Fibroblast of villous mesenchyme (primary cell): ENCODE measurements around the gene SSBP3. TPM values are rescaled to one million over a fixed set of nuclear protein-coding genes. Genes with fewer than 3 reads are reported as not detected.

ENCODE experiments used
- DNase-seq: peaks from one replicate; pipeline ENCODE4 v3.0.0-alpha.2; 2010; ENCODE audit warnings: low read depth
- H3K4me3 ChIP-seq: 2 replicates; pipeline ENCODE4 v1.5.1; 2011; ENCODE audit warnings: low read depth, mild to moderate bottlenecking, low read length
- CTCF ChIP-seq: IDR thresholded peaks from 2 replicates; pipeline ENCODE4 v1.5.1; 2012; ENCODE audit warnings: low read depth, mild to moderate bottlenecking, low read length; ENCODE audit not compliant: insufficient read depth
- total RNA-seq: library from RNA; depleted of rRNA; stranded (reverse); fragments of >200 nt; gene quantifications from 2 replicates; pipeline ENCODE4 v1.2.3, GENCODE V29; 2012

SSBP3 gene
- total RNA-seq, 1 donor, result 15.1 TPM

- no peak for DNase-seq
- no peak for TF ChIP-seq CTCF
- no peak overlapping the region for H3K4me3 ChIP-seq
Measured at GRCh38 chr1:54409156-54410142, 3.3 kb upstream of the SSBP3 start.

- DNase-seq, result peak; percentile 80
- no peak for TF ChIP-seq CTCF
- no peak overlapping the region for H3K4me3 ChIP-seq
Measured at GRCh38 chr1:54408147-54409066, 2.2 kb upstream of the SSBP3 start.

GRCh38 chr1:54407404-54408146 lies 1.4 kb upstream of the SSBP3 start:
- peak; percentile 96 for DNase-seq
- peak overlapping the region; percentile 77 for H3K4me3 ChIP-seq
- no peak for TF ChIP-seq CTCF

- no peak for TF ChIP-seq CTCF
- no peak for DNase-seq
Measured at GRCh38 chr1:54407154-54407403, 885 bp upstream of the SSBP3 start.

GRCh38 chr1:54405898-54406293 lies 298 bp downstream of the SSBP3 start:
- TF ChIP-seq CTCF, result no peak
- H3K4me3 ChIP-seq, result peak overlapping the region; percentile 76
- DNase-seq, result no peak

More at GRCh38 chr1:54407154-54407403, 885 bp upstream of the SSBP3 start:
- H3K4me3 ChIP-seq, result peak overlapping the region; percentile 77

GRCh38 chr1:54404939-54405897 lies 976 bp downstream of the SSBP3 start:
- no peak for DNase-seq
- H3K4me3 ChIP-seq, result peak overlapping the region; percentile 76
- TF ChIP-seq CTCF, result no peak
